ENCODE results near the gene DMGDH.

- TF ChIP-seq CTCF (IDR thresholded peaks at IDR 0.05) (no peak), EZH2 (IDR thresholded peaks at IDR 0.05; ENCODE audit: borderline replicate concordance, insufficient read depth, low read depth, low read length, poor library complexity, severe bottlenecking) (no peak)
Measured at GRCh38 chr5:79050498-79050897, 19.0 kb downstream of the DMGDH start.
